SH-SY5Y (cell line): ENCODE results near the gene GABBR1.

Experiments
- GATA2 ChIP-seq: IDR thresholded peaks from 2 replicates; pipeline ENCODE4 v1.6.1; 2011; ENCODE audit warnings: mild to moderate bottlenecking, low read depth, low read length
- GATA3 ChIP-seq: IDR thresholded peaks from 2 replicates; pipeline ENCODE4 v1.6.1; 2011; ENCODE audit warnings: low read depth, mild to moderate bottlenecking, low read length, moderate library complexity

GRCh38 chr6:29527564-29527963, 105.4 kb downstream of the GABBR1 start:
- TF ChIP-seq GATA3 (no peak), GATA2 (no peak)
